AG09309 (cell line): Measurements from ENCODE around the gene CHSY3.
A peak's percentile ranks its signal among the peaks of the same experiment; 100 is the strongest.

Source experiments
- DNase-seq: peaks from one replicate; pipeline ENCODE4 v3.0.0-alpha.2; 2010; ENCODE audit warnings: low read depth
- H3K4me3 ChIP-seq: 2 replicates; pipeline ENCODE4 v1.5.1; 2011; ENCODE audit warnings: mild to moderate bottlenecking, low read depth, low read length, moderate library complexity; ENCODE audit not compliant: control insufficient read depth
- CTCF ChIP-seq: IDR thresholded peaks from 2 replicates; pipeline ENCODE4 v1.5.1; 2011; ENCODE audit warnings: mild to moderate bottlenecking, low read depth, low read length, inconsistent platforms; ENCODE audit not compliant: insufficient read depth, control insufficient read depth; ENCODE audit errors: missing control alignments

The CHSY3 gene

GRCh38 chr5:129938077-129938476, 33.8 kb downstream of the CHSY3 start:
- H3K4me3 ChIP-seq = no peak overlapping the region
- no peak for DNase-seq
- no peak for TF ChIP-seq CTCF

- no peak for DNase-seq
- no peak for TF ChIP-seq CTCF
- H3K4me3 ChIP-seq = no peak overlapping the region
Measured at GRCh38 chr5:129943936-129944335, 39.7 kb downstream of the CHSY3 start.

GRCh38 chr5:129945028-129945427, 40.8 kb downstream of the CHSY3 start:
- H3K4me3 ChIP-seq = no peak overlapping the region
- peak; percentile 74 for DNase-seq
- no peak for TF ChIP-seq CTCF

- TF ChIP-seq CTCF = no peak
- peak; percentile 29 for DNase-seq
- H3K4me3 ChIP-seq = no peak overlapping the region
Measured at GRCh38 chr5:129945774-129946270, 41.6 kb downstream of the CHSY3 start.

- no peak for DNase-seq
- TF ChIP-seq CTCF = no peak
- no peak overlapping the region for H3K4me3 ChIP-seq
Measured at GRCh38 chr5:129951039-129951438, 46.8 kb downstream of the CHSY3 start.

- H3K4me3 ChIP-seq = no peak overlapping the region
- TF ChIP-seq CTCF = no peak
- DNase-seq = no peak
Measured at GRCh38 chr5:129958581-129958980, 54.3 kb downstream of the CHSY3 start.

- no peak for TF ChIP-seq CTCF
- no peak for DNase-seq
Measured at GRCh38 chr5:129960831-129961230, 56.6 kb downstream of the CHSY3 start.

More at GRCh38 chr5:129960831-129961230, 56.6 kb downstream of the CHSY3 start:
- H3K4me3 ChIP-seq = no peak overlapping the region
